ENCODE data around the gene BMP7. TPM values are rescaled to one million over a fixed set of nuclear protein-coding genes. Genes with fewer than 3 reads are reported as not detected.

Gene BMP7
- total and polyA plus RNA-seq, 2 of the 8 experiments (the other 6 are each of a cell fraction or from before 2014, with no cell fraction given): 9.2 to 14.7 TPM

DNA sequence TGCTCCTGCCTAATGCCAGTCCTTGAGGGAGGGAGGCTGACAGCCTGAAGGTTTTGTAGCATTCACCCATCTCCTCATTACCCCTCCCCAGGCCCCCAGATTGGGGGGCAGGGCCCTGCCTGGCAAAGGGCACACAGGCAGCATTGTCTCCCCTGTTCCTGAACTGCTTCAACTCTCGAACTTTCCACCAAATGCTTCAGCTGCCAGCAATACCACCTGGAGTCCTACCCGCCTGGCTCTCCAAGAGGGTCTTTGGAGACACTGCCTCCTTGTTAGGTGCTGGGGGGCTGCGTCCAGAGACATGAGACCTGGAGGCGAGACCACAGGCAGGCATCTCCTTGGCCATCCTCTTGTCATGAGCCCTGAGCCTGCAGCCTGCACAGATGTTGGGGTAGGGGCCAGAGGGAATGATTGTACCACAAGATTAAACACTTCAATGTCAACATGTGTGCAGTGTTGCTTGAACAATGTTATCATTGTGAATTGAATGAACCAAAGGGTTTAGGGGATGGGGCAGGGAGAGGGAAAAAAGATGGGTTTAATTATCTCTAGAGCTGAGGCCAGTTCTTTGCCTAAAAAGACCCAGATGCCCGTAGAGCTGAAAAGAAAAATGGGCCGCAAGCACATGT is 25.0 kb downstream of the BMP7 start:
- ChIA-PET POLR2A (ENCODE audit: partially characterized antibody) (interaction anchor here (1.1 kb wide), 1 partner anchor 9 kb away, joined by 4 read pairs; no protein-coding TSS in a partner anchor), CTCF (ENCODE audit: partially characterized antibody) (interaction anchor here (1.1 to 3.5 kb wide), 9 partner anchors 8 to 91 kb away, joined by 3 to 20 read pairs (median 4); partner anchors contain the start of gene SPO11)
- TF ChIP-seq RFX5 (IDR thresholded peaks at IDR 0.05; ENCODE audit: borderline replicate concordance, low read depth, low read length): no peak
- no peak for TF ChIP-seq ZNF274 (IDR thresholded peaks at IDR 0.05; ENCODE audit: borderline replicate concordance, extremely low read depth, low read length)
- no peak for TF ChIP-seq SP1 (IDR thresholded peaks at IDR 0.05; ENCODE audit: low read depth, low read length)
- H3K79me1 ChIP-seq (ENCODE audit: low read depth, low read length): peaks cover 6% of the 10 kb centered on the region; the same call in 1 of the 2 replicates
- no peak overlapping the region for H4K5ac ChIP-seq (ENCODE audit: insufficient read length, low read depth, low read length)
- no peak overlapping the region for H2AFZ ChIP-seq (ENCODE audit: low read length)
- H3K4ac ChIP-seq (replicated peaks; ENCODE audit: insufficient read length, low read depth, low read length): no peak overlapping the region
- H3K27ac ChIP-seq (ENCODE audit: low read depth, low read length): no peak overlapping the region
- H4K91ac ChIP-seq (replicated peaks; ENCODE audit: insufficient read length, low read length): no peak overlapping the region
- no peak overlapping the region for H4K8ac ChIP-seq (ENCODE audit: extremely low read depth, insufficient read depth, low read length)
- 94% methylated on average over 6 of the region's 6 CpGs; no CpG with 5 or more reads in 1 of the 2 experiments for WGBS, 2 experiments (ENCODE audit: extremely low coverage in 1 of 2, insufficient coverage in 1 of 2, insufficient read length in 1 of 2, insufficient replicate concordance in 2 of 2, low coverage in 1 of 2, low lambda C conversion rate in 2 of 2, missing lambda C conversion rate in 1 of 2)
- FAIRE-seq (no peak), DNase-seq (ENCODE audit: low read depth in 1 of 2, low spot score in 2 of 2) (no peak)
- no peak overlapping the region; the same call in 1 of the 2 replicates for H2BK15ac ChIP-seq (ENCODE audit: low read length)
- H3K9me3 ChIP-seq (ENCODE audit: insufficient read depth in 2 of 2, low read depth in 1 of 2, low read length in 1 of 2): peaks cover 6 to 8% of the 10 kb centered on the region in 2 experiments; a peak in 1 of 4 replicates
- no peaks in the 10 kb centered on the region for H3K79me2 ChIP-seq (ENCODE audit: control insufficient read depth in 1 of 2, insufficient read depth in 2 of 2, low read length in 2 of 2)
- no peak overlapping the region; a peak in 1 of 7 replicates for H3K9ac ChIP-seq (replicated peaks in 1 of 4; ENCODE audit: extremely low read depth in 1 of 4, low read depth in 3 of 4, low read length in 3 of 4)
- H2BK5ac ChIP-seq (ENCODE audit: low read depth, low read length): no peak overlapping the region
- H2BK120ac ChIP-seq (replicated peaks; ENCODE audit: low read depth, low read length): no peak overlapping the region
- no peaks in the 10 kb centered on the region for H4K20me1 ChIP-seq (replicated peaks in 1 of 2; ENCODE audit: control insufficient read depth in 1 of 2, insufficient read depth in 2 of 2, low read length in 2 of 2)
- no peak overlapping the region for H2BK12ac ChIP-seq (ENCODE audit: low read depth, low read length)
- no peak overlapping the region for H3K56ac ChIP-seq (replicated peaks; ENCODE audit: insufficient read length, low read depth, low read length)
- no peak overlapping the region for H3K4me3 ChIP-seq (ENCODE audit: extremely low read depth in 1 of 4, insufficient read depth in 2 of 4, low read depth in 3 of 4, low read length in 4 of 4)
- H3K27me3 ChIP-seq (replicated peaks in 1 of 4; ENCODE audit: control insufficient read depth in 3 of 4, extremely low read depth in 1 of 4, insufficient read depth in 3 of 4, low read length in 3 of 4): no peaks in the 10 kb centered on the region; a peak in 1 of 7 replicates
- no peak overlapping the region for H2AK5ac ChIP-seq (ENCODE audit: low read depth, low read length)
- no peak overlapping the region for H3K23ac ChIP-seq (ENCODE audit: insufficient read length)
- no peak overlapping the region for H3K14ac ChIP-seq (ENCODE audit: insufficient read length)
- no peak overlapping the region for H3K4me2 ChIP-seq (ENCODE audit: insufficient read depth in 1 of 2, low read depth in 2 of 2, low read length in 2 of 2)
- H3K36me3 ChIP-seq (ENCODE audit: control insufficient read depth in 2 of 4, insufficient read depth in 4 of 4, low read length in 3 of 4): no peaks in the 10 kb centered on the region
- H3K18ac ChIP-seq (ENCODE audit: extremely low read depth, low read length): no peak overlapping the region
- H2BK20ac ChIP-seq (ENCODE audit: low read length): no peak overlapping the region
- peaks cover 0 to 8% (median 2%) of the 10 kb centered on the region in 4 experiments; a peak in 3 of 7 replicates for H3K4me1 ChIP-seq (replicated peaks in 1 of 4; ENCODE audit: control insufficient read depth in 3 of 4, insufficient read depth in 4 of 4, low read length in 3 of 4)
- no peaks in the 10 kb centered on the region for H3K23me2 ChIP-seq (ENCODE audit: low read depth, low read length)

Measured in H1 (cell line).